ENCODE results near the gene BZW1. TPM values are rescaled to one million over a fixed set of nuclear protein-coding genes. Genes with fewer than 3 reads are reported as not detected.

Gene BZW1
- total and polyA plus RNA-seq, 2 experiments from 2014 or later, result 118 to 323 TPM

- Histone ChIP-seq H4K20me1 (replicated peaks; ENCODE audit: insufficient read depth) (no peaks in the 10 kb centered on the region; the same call in 1 of the 2 replicates), H3K9me2 (ENCODE audit: insufficient read depth) (no peaks in the 10 kb centered on the region), H3F3A (replicated peaks; ENCODE audit: low read depth) (peaks cover 8% of the 10 kb centered on the region), H2AFZ (no peak overlapping the region), H3K4me1 (ENCODE audit: insufficient read depth) (no peaks in the 10 kb centered on the region), H3K79me2 (replicated peaks; ENCODE audit: insufficient read depth) (no peaks in the 10 kb centered on the region), H3K4me2 (no peak overlapping the region), H3K27me3 (ENCODE audit: insufficient read depth) (no peaks in the 10 kb centered on the region), H3K36me3 (ENCODE audit: insufficient read depth) (peaks cover 12% of the 10 kb centered on the region; the same call in 1 of the 2 replicates), H3K4me3 (no peak overlapping the region), H3K27ac (ENCODE audit: low read depth) (no peak overlapping the region)
- no peak overlapping the region for H3K27ac Mint-ChIP-seq
- ATAC-seq, result no peak
- TF ChIP-seq ZNF331 (CRISPR knock-in tag; IDR thresholded peaks at IDR 0.05; ENCODE audit: low read depth), result no peak
- no peak for TF ChIP-seq POLR2AphosphoS5 (IDR thresholded peaks at IDR 0.05; ENCODE audit: low read depth)
- no peak for TF ChIP-seq EZH2phosphoT487 (IDR thresholded peaks at IDR 0.05; ENCODE audit: unreplicated experiment)
- no peak for TF ChIP-seq NANOG (IDR thresholded peaks at IDR 0.05; ENCODE audit: borderline replicate concordance)
- DNase-seq (ENCODE audit: low spot score), result no peak
- peaks cover 17% of the 10 kb centered on the region for H3K36me3 Mint-ChIP-seq (ENCODE audit: low read depth)
- H3K4me3 Mint-ChIP-seq, result no peak overlapping the region
- H3K4me1 Mint-ChIP-seq, result no peaks in the 10 kb centered on the region
- H3K27me3 Mint-ChIP-seq (ENCODE audit: insufficient read depth, low read depth, poor library complexity), result peaks cover 4% of the 10 kb centered on the region
- H3K9me3 Mint-ChIP-seq, result no peaks in the 10 kb centered on the region
Observed at GRCh38 chr2:200847939-200848338, 36.2 kb downstream of the BZW1 start.

GRCh38 chr2:200850512-200851256 is 39.0 kb downstream of the BZW1 start:
- DNase-seq (ENCODE audit: low spot score), result peak; percentile 37
- H3K4me1 ChIP-seq (ENCODE audit: insufficient read depth), result no peaks in the 10 kb centered on the region
- no peaks in the 10 kb centered on the region for H3K27me3 ChIP-seq (ENCODE audit: insufficient read depth)
- H4K20me1 ChIP-seq (replicated peaks; ENCODE audit: insufficient read depth), result no peaks in the 10 kb centered on the region; the same call in 1 of the 2 replicates
- H3K27me3 Mint-ChIP-seq (ENCODE audit: insufficient read depth, low read depth, poor library complexity), result peaks cover 5% of the 10 kb centered on the region
- peaks cover 42% of the 10 kb centered on the region for H3K36me3 Mint-ChIP-seq (ENCODE audit: low read depth)
- ATAC-seq, result peak; percentile 44; the same call in 2 of the 3 replicates
- no peak overlapping the region for H3K27ac Mint-ChIP-seq
- no peak overlapping the region for H3K27ac ChIP-seq (ENCODE audit: low read depth)
- no peaks in the 10 kb centered on the region for H3K4me1 Mint-ChIP-seq
- H3F3A ChIP-seq (replicated peaks; ENCODE audit: low read depth), result peaks cover 8% of the 10 kb centered on the region
- H3K9me2 ChIP-seq (ENCODE audit: insufficient read depth), result no peaks in the 10 kb centered on the region
- H3K4me3 Mint-ChIP-seq, result no peak overlapping the region
- no peak overlapping the region for H2AFZ ChIP-seq
- no peak overlapping the region for H3K4me3 ChIP-seq
- TF ChIP-seq, protein P1, sequence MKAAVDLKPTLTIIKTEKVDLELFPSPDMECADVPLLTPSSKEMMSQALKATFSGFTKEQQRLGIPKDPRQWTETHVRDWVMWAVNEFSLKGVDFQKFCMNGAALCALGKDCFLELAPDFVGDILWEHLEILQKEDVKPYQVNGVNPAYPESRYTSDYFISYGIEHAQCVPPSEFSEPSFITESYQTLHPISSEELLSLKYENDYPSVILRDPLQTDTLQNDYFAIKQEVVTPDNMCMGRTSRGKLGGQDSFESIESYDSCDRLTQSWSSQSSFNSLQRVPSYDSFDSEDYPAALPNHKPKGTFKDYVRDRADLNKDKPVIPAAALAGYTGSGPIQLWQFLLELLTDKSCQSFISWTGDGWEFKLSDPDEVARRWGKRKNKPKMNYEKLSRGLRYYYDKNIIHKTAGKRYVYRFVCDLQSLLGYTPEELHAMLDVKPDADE (IDR thresholded peaks at IDR 0.05), result no peak
- TF ChIP-seq CTCF (conservative IDR thresholded peaks at IDR 0.05; ENCODE audit: low read depth in 2 of 2), result peak in 1 of 2 experiments; percentile 23; a peak in 2 of 4 replicates
- H3K36me3 ChIP-seq (ENCODE audit: insufficient read depth), result peaks cover 40% of the 10 kb centered on the region
- no peaks in the 10 kb centered on the region for H3K79me2 ChIP-seq (replicated peaks; ENCODE audit: insufficient read depth)
- H3K9me3 Mint-ChIP-seq, result no peaks in the 10 kb centered on the region
- H3K4me2 ChIP-seq, result no peak overlapping the region

Measured in GM23338 (cell line).